ENCODE data around the gene SMARCA4.
"Not testable (repeated sequence)": the region's sequence is repeated elsewhere in the genome, so short reads cannot be mapped to it uniquely, and the experiment has no call there.

The SMARCA4 gene

GRCh38 chr19:10981252-10981895 lies 20.5 kb downstream of the SMARCA4 start:
- no peak for DNase-seq

- no peak for DNase-seq
Measured at GRCh38 chr19:10983026-10983425, 22.2 kb downstream of the SMARCA4 start.

- DNase-seq: no peak
Measured at GRCh38 chr19:10984166-10984735, 23.4 kb downstream of the SMARCA4 start.

- DNase-seq: no peak
Measured at GRCh38 chr19:10985502-10985901, 24.7 kb downstream of the SMARCA4 start.

GRCh38 chr19:10986301-10987127 lies 25.7 kb downstream of the SMARCA4 start:
- DNase-seq: no peak

GRCh38 chr19:10987571-10988297 lies 26.9 kb downstream of the SMARCA4 start:
- no peak for DNase-seq

GRCh38 chr19:10988380-10988779 lies 27.6 kb downstream of the SMARCA4 start:
- no peak for DNase-seq

- no peak for DNase-seq
Measured at GRCh38 chr19:10988921-10989320, 28.1 kb downstream of the SMARCA4 start.

- DNase-seq: no peak
Measured at GRCh38 chr19:10991076-10991475, 30.2 kb downstream of the SMARCA4 start.

GRCh38 chr19:10991521-10992081 lies 30.8 kb downstream of the SMARCA4 start:
- DNase-seq: no peak

GRCh38 chr19:10992174-10992573 lies 31.3 kb downstream of the SMARCA4 start:
- DNase-seq: not testable (repeated sequence)

- no peak for DNase-seq
Measured at GRCh38 chr19:10995926-10996600, 35.2 kb downstream of the SMARCA4 start.

- no peak for DNase-seq
Measured at GRCh38 chr19:10998045-10998533, 37.3 kb downstream of the SMARCA4 start.

- no peak for DNase-seq
Measured at GRCh38 chr19:10998666-10999065, 37.8 kb downstream of the SMARCA4 start.

GRCh38 chr19:11005521-11005920 lies 44.7 kb downstream of the SMARCA4 start:
- no peak for DNase-seq

GRCh38 chr19:11007385-11007784 lies 46.6 kb downstream of the SMARCA4 start:
- no peak for DNase-seq

GRCh38 chr19:11007962-11008532 lies 47.2 kb downstream of the SMARCA4 start:
- no peak for DNase-seq

- DNase-seq: no peak
Measured at GRCh38 chr19:11010041-11010440, 49.2 kb downstream of the SMARCA4 start.

- no peak for DNase-seq
Measured at GRCh38 chr19:11012507-11012906, 51.7 kb downstream of the SMARCA4 start.

- no peak for DNase-seq
Measured at GRCh38 chr19:11013771-11014170, 52.9 kb downstream of the SMARCA4 start.

- DNase-seq: no peak
Measured at GRCh38 chr19:11014403-11014911, 53.6 kb downstream of the SMARCA4 start.

- no peak for DNase-seq
Measured at GRCh38 chr19:11016631-11017030, 55.8 kb downstream of the SMARCA4 start.

All from cortex of kidney (tissue), 1 donor.